Spleen (tissue), 11 donors: ENCODE measurements around the gene HCFC1. TPM values are rescaled to one million over a fixed set of nuclear protein-coding genes. Genes with fewer than 3 reads are reported as not detected.
A peak's percentile ranks its signal among the peaks of the same experiment; 100 is the strongest.

Experiments
- DNase-seq: peaks from one replicate; pipeline ENCODE4 v3.0.0-alpha.2; 2020
- H3K27ac ChIP-seq, 8 donors: fragments of 200-600 bp; sonication (generic) in 7 of 8; 1 replicate in 4 of 8; 2 replicates in 4 of 8; pipeline versions ENCODE4 v1.5.0 to v1.8.0; 2016 to 2021; ENCODE audit warnings: inconsistent platforms in 4 of 8, mild to moderate bottlenecking in 4 of 8, moderate library complexity in 1 of 8
- H3K27me3 ChIP-seq, 7 donors: fragments of 200-600 bp; sonication (generic) in 6 of 7; replicated peaks in 1 of 7; 1 replicate in 4 of 7; 2 replicates in 3 of 7; pipeline versions ENCODE4 v1.5.0 to v1.8.0; 2016 to 2021; ENCODE audit warnings: inconsistent platforms in 3 of 7, mild to moderate bottlenecking in 1 of 7
- H3K36me3 ChIP-seq, 6 donors: fragments of 200-600 bp; sonication (generic) in 5 of 6; 1 replicate in 4 of 6; 2 replicates in 2 of 6; pipeline versions ENCODE4 v1.5.0 to v1.8.0; 2016 to 2021; ENCODE audit warnings: inconsistent platforms in 2 of 6
- H3K4me1 ChIP-seq, 6 donors: fragments of 200-600 bp; sonication (generic) in 5 of 6; 1 replicate in 3 of 6; 2 replicates in 3 of 6; pipeline versions ENCODE4 v1.5.0 to v1.8.0; 2016 to 2021; ENCODE audit warnings: inconsistent platforms in 3 of 6
- H3K4me3 ChIP-seq, 8 donors: fragments of 200-600 bp; sonication (generic) in 7 of 8; 1 replicate in 4 of 8; 2 replicates in 4 of 8; pipeline versions ENCODE4 v1.5.0 to v1.8.0; 2016 to 2021; ENCODE audit warnings: inconsistent platforms in 4 of 8, mild to moderate bottlenecking in 4 of 8, moderate library complexity in 2 of 8
- H3K9me3 ChIP-seq, 8 donors: fragments of 200-600 bp; sonication (generic) in 7 of 8; 1 replicate in 4 of 8; 2 replicates in 4 of 8; pipeline versions ENCODE4 v1.5.0 to v1.8.0; 2016 to 2021; ENCODE audit warnings: inconsistent platforms in 4 of 8
- POLR2A ChIP-seq, 3 donors: fragments of 450-650 bp; IDR thresholded peaks; one replicate each; pipeline ENCODE4 v1.5.1; 2017; ENCODE audit warnings: antibody characterized with exemption in 3 of 3, mild to moderate bottlenecking in 1 of 3
- POLR2AphosphoS5 ChIP-seq, 3 donors: sonication (generic); formaldehyde crosslinking; IDR thresholded peaks; one replicate each; pipeline ENCODE4 v1.5.1; 2017; ENCODE audit warnings: antibody characterized with exemption in 3 of 3
- WGBS, 5 donors: extraction: QIAGEN DNeasy Blood & Tissue Kit in 3 of 5; methylation state at CpG; one replicate each; pipeline versions ENCODE4 v1.1.5 to v1.1.7; 2013 to 2018; 5-methylcytosine and 5-hydroxymethylcytosine counted together
- intact Hi-C: fragments of 100-400 bp; cut with DNase I; formaldehyde crosslinking; loops from one replicate; pipeline ENCODE4 v1.15.0; 2023; ENCODE audit warnings: low total_unique reads
- polyA plus RNA-seq, 3 donors: library from polyadenylated mRNA; stranded (reverse); fragments of 200-250 nt; gene quantifications; one replicate each; pipeline ENCODE4 v1.2.1, GENCODE V29; 2013
- total RNA-seq, 7 donors: library from RNA; depleted of rRNA in 3 of 7; stranded (reverse); fragments of >200 nt in 3 of 7; fragmentation: NEBNext Ultra II Directional in 4 of 7; extraction: Animal tissue kit (Norgen Biotek cat#: 25700) in 4 of 7; gene quantifications; one replicate each; pipeline versions ENCODE4 v1.1.0 to v1.2.1, GENCODE V29; 2016 to 2021
- TF ChIP-seq, protein P1 (sequence below), 11 experiments: fragments of 200-600 bp in 7 of 11; fragments of 450-650 bp in 4 of 11; sonication (generic) in 4 of 11; IDR thresholded peaks in 8 of 11; conservative IDR thresholded peaks in 3 of 11; 1 replicate in 7 of 11; 2 replicates in 4 of 11; pipeline versions ENCODE4 v1.4.0 to v1.8.0; 2016 to 2021; ENCODE audit warnings: antibody characterized with exemption in 11 of 11, inconsistent platforms in 4 of 11, mild to moderate bottlenecking in 1 of 11
- donor health status: healthy with polysubstance abuse.
- donor health status: DM: no; HTN: no; CAD: no; lungs with moderate emphysema.
- donor health status: DM: no; HTN: no; CAD: no.
- donor health status: Bipolar disorder and iron deficiency.
- donor health status: healthy.
- donor health status: DM: no; HTN: no; CAD: no.
- donor health status: DM: yes; HTN: yes; CAD: no.

HCFC1 gene
- total and polyA plus RNA-seq, 10 donors = 9.5 to 86.5 (median 60.8) TPM

DNA sequence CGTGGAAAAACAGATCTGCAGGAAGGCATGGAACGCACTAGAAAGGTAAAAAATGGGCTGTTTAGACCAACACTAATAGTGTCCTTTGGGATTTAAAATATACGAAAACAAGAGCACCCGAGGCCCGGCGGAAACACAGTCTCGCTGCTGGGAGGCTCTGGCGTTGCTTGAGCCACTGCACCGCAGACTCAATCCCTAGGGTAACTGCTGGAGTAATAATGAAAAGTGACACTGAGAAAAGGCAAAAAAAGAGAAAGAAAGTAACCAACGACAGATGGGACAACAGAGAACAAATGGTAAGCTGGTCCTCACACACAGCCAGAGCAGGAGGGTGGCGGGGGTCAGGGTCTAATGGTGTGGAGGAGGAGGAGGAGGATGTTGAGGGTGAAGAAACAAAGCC lies 32.7 kb upstream of the HCFC1 start:
- intact Hi-C loops = no loop called here

DNA sequence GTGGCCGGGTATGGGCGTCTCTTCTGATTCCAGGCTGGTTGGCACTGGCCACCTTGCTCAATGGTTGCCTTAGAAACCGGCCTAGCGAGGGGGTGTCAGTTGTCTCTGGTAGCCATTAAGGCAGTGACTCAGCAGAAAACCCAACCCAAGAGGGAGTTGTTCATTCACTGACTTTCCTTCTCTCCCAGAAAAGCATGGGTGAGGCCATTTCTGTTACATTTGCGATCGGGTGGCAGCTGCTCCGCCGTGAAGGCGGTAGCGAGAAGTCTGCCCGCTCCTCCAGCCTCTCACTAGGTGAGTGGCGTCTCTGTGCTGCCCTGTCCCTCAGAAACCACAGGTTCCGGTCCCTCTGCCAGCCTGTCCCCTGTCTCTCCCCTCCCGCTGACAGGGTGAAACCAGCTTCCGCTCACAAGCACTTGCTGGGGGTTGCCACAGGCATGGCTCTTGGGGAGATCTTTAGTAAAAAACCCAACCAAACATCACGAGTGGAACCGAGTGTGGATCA lies 30.6 kb upstream of the HCFC1 start:
- H3K9me3 ChIP-seq = no peaks in the 10 kb centered on the region
- intact Hi-C loops = no loop called here
- H3K27me3 ChIP-seq = peaks cover 0 to 12% (median 0%) of the 10 kb centered on the region in 7 donors
- H3K27ac ChIP-seq = peak overlapping the region in 7 of 8 donors; percentile 67 to 89 (median 83)
- H3K4me1 ChIP-seq = peaks cover 0 to 59% (median 8%) of the 10 kb centered on the region in 6 donors
- TF ChIP-seq POLR2AphosphoS5 (IDR thresholded peaks at IDR 0.05) = peak; percentile 65 to 77 (median 72)
- TF ChIP-seq, protein P1, sequence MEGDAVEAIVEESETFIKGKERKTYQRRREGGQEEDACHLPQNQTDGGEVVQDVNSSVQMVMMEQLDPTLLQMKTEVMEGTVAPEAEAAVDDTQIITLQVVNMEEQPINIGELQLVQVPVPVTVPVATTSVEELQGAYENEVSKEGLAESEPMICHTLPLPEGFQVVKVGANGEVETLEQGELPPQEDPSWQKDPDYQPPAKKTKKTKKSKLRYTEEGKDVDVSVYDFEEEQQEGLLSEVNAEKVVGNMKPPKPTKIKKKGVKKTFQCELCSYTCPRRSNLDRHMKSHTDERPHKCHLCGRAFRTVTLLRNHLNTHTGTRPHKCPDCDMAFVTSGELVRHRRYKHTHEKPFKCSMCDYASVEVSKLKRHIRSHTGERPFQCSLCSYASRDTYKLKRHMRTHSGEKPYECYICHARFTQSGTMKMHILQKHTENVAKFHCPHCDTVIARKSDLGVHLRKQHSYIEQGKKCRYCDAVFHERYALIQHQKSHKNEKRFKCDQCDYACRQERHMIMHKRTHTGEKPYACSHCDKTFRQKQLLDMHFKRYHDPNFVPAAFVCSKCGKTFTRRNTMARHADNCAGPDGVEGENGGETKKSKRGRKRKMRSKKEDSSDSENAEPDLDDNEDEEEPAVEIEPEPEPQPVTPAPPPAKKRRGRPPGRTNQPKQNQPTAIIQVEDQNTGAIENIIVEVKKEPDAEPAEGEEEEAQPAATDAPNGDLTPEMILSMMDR (IDR thresholded peaks at IDR 0.05 in 8 of 11, conservative IDR thresholded peaks at IDR 0.05 in 3 of 11) = no peak
- no peak for TF ChIP-seq POLR2A (IDR thresholded peaks at IDR 0.05)
- peaks cover 0 to 4% (median 0%) of the 10 kb centered on the region in 6 donors for H3K36me3 ChIP-seq
- peak overlapping the region in 1 of 8 donors; percentile 52 for H3K4me3 ChIP-seq
- WGBS, 5 donors = 12 to 70% (median 24%) methylated on average over 15 to 17 of the region's 17 CpGs
- peak; percentile 91 for DNase-seq

More for the DNA sequence above, 32.7 kb upstream of the HCFC1 start:
- Histone ChIP-seq H3K27me3 (peaks cover 0 to 12% (median 0%) of the 10 kb centered on the region in 7 donors), H3K36me3 (peaks cover 0 to 4% (median 0%) of the 10 kb centered on the region in 6 donors), H3K27ac (peak overlapping the region in 4 of 8 donors; percentile 77 to 89 (median 85)), H3K4me1 (peaks cover 0 to 76% (median 15%) of the 10 kb centered on the region in 6 donors), H3K9me3 (no peaks in the 10 kb centered on the region), H3K4me3 (no peak overlapping the region)
- no peak for TF ChIP-seq POLR2A (IDR thresholded peaks at IDR 0.05)
- TF ChIP-seq, protein P1 (IDR thresholded peaks at IDR 0.05 in 8 of 11, conservative IDR thresholded peaks at IDR 0.05 in 3 of 11) = no peak
- TF ChIP-seq POLR2AphosphoS5 (IDR thresholded peaks at IDR 0.05) = no peak
- no peak for DNase-seq
- 76 to 81% (median 76%) methylated on average over 11 of the region's 11 CpGs for WGBS, 5 donors

DNA sequence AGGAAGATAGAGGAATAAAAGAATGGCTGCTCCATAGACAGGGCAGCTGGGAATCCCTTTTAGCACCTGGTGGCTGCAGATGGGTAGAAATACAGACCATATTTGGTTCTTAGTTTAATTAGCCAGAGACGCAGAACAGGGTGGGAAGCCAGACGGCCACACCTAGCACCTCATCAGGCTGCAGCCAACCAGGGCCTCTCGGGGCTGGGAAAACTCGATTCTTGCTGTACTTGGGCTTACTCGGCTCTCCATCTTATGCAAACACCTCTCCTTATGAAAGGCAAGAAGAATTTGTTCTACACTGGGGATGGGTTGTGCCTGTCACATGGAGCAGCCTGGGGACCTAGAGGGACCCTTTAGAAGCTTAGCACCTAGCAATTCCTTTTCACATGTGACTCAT lies 28.4 kb upstream of the HCFC1 start:
- Histone ChIP-seq H3K27me3 (peaks cover 0 to 6% (median 0%) of the 10 kb centered on the region in 7 donors), H3K27ac (no peak overlapping the region), H3K9me3 (no peaks in the 10 kb centered on the region), H3K36me3 (no peaks in the 10 kb centered on the region), H3K4me1 (peaks cover 0 to 48% (median 8%) of the 10 kb centered on the region in 6 donors), H3K4me3 (no peak overlapping the region)
- intact Hi-C loops = no loop called here
- TF ChIP-seq, protein P1 (IDR thresholded peaks at IDR 0.05 in 8 of 11, conservative IDR thresholded peaks at IDR 0.05 in 3 of 11) = no peak
- TF ChIP-seq POLR2A (IDR thresholded peaks at IDR 0.05) (no peak), POLR2AphosphoS5 (IDR thresholded peaks at IDR 0.05) (no peak)
- no peak for DNase-seq
- WGBS, 5 donors = 62 to 83% (median 72%) methylated on average over 5 of the region's 5 CpGs

DNA sequence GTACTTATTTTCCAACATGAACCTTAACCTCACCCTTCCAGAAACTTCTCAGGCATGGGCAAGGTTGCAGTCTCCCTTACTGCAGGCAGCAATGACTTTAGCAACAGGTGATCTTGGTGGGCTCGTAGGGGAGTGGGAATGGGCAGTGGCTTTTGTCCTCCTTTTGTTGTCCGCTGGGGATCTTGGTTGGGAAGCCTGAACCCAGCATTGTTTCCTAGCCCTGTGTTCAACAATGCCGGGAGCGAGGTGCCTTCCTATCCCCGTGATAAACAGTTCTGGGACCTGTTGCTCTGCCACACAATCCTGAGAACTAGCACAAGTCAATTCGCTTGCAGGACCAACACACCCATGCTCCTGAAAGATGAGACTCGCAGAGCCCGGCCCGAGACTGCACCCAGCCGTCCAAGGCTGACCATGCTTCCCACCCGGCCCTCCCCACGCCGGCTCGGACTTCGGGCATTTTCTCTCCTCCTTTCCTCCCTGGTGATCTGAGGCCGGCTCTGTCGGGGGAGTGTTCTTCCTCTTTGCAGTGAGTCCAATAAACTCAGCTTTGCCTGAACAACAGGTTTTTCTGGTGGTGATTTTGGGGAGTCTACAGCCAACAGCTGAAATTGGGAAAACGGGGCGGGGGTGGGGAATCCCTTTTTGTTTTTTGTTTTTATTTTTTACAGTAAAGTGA lies 27.9 kb upstream of the HCFC1 start:
- no peak for DNase-seq
- Histone ChIP-seq H3K36me3 (no peaks in the 10 kb centered on the region), H3K27me3 (peaks cover 0 to 6% (median 0%) of the 10 kb centered on the region in 7 donors), H3K4me1 (peaks cover 0 to 48% (median 8%) of the 10 kb centered on the region in 6 donors), H3K4me3 (peak overlapping the region in 1 of 8 donors; percentile 8), H3K9me3 (no peaks in the 10 kb centered on the region), H3K27ac (no peak overlapping the region)
- intact Hi-C loops = no loop called here
- 47 to 69% (median 65%) methylated on average over 19 of the region's 19 CpGs for WGBS, 5 donors
- TF ChIP-seq POLR2A (IDR thresholded peaks at IDR 0.05) = no peak
